Measurements from ENCODE around the gene SS18L1.

GRCh38 chr20:62097881-62098407 lies 45.6 kb upstream of the SS18L1 start:
- TF ChIP-seq CTCF (IDR thresholded peaks at IDR 0.05) (no peak), POLR2A (IDR thresholded peaks at IDR 0.05) (no peak)

Measured in testis (tissue), 2 donors.